Neural cell (in vitro differentiated cells): ENCODE results near the gene PDGFA. TPM values are rescaled to one million over a fixed set of nuclear protein-coding genes. Genes with fewer than 3 reads are reported as not detected.

ENCODE experiments used
- H2AFZ ChIP-seq: fragments of 200-600, 300-800 bp; sonication (generic), shearing (Covaris generic); 2 replicates; pipeline ENCODE4 v1.6.0; 2014; ENCODE audit warnings: low read depth, mild to moderate bottlenecking, antibody characterized with exemption, low read length, moderate library complexity
- H3F3A ChIP-seq: fragments of 200-600 bp; shearing (Covaris generic); 2 replicates; pipeline ENCODE4 v1.6.1; 2016; ENCODE audit warnings: mild to moderate bottlenecking, moderate library complexity, mixed read lengths, antibody characterized with exemption, low read length; ENCODE audit not compliant: insufficient read depth, poor library complexity, severe bottlenecking
- H3K27ac ChIP-seq: fragments of 200-600, 300-800 bp; sonication (generic), shearing (Covaris generic); 2 replicates; pipeline ENCODE4 v1.5.1; 2014; ENCODE audit warnings: mild to moderate bottlenecking, low read length, moderate library complexity
- H3K27me3 ChIP-seq: fragments of 300-800, 200-600 bp; sonication (generic), shearing (Covaris generic); 2 replicates; pipeline ENCODE4 v1.6.0; 2014; ENCODE audit warnings: mild to moderate bottlenecking, low read depth, low read length, moderate library complexity; ENCODE audit not compliant: insufficient read depth
- H3K36me3 ChIP-seq: fragments of 300-800, 200-600 bp; sonication (generic), shearing (Covaris generic); 2 replicates; pipeline ENCODE4 v1.5.1; 2014; ENCODE audit warnings: mild to moderate bottlenecking, antibody characterized with exemption, low read length, moderate library complexity; ENCODE audit not compliant: insufficient read depth
- H3K4me2 ChIP-seq: fragments of 300-800, 200-600 bp; sonication (generic), shearing (Covaris generic); 2 replicates; pipeline ENCODE4 v1.6.0; 2014; ENCODE audit warnings: mild to moderate bottlenecking, low read length
- H3K4me3 ChIP-seq: fragments of 300-800, 200-600 bp; sonication (generic), shearing (Covaris generic); 2 replicates; pipeline ENCODE4 v1.5.1; 2014; ENCODE audit warnings: mild to moderate bottlenecking, low read length, moderate library complexity
- H3K79me2 ChIP-seq: fragments of 200-600 bp; shearing (Covaris generic); replicated peaks from 2 replicates; pipeline ENCODE4 v1.6.0; 2014; ENCODE audit warnings: mild to moderate bottlenecking, low read length, moderate library complexity; ENCODE audit not compliant: insufficient read depth
- H3K9ac ChIP-seq: fragments of 300-800, 200-600 bp; sonication (generic), shearing (Covaris generic); 2 replicates; pipeline ENCODE4 v1.6.1; 2016; ENCODE audit warnings: mild to moderate bottlenecking, low read length, mixed read lengths
- H3K9me2 ChIP-seq: fragments of 200-600 bp; shearing (Covaris generic); 2 replicates; pipeline ENCODE4 v1.6.1; 2016; ENCODE audit warnings: mild to moderate bottlenecking, low read length, mixed read lengths; ENCODE audit not compliant: insufficient read depth
- H3K9me3 ChIP-seq: fragments of 200-600, 300-800 bp; sonication (generic), shearing (Covaris generic); 2 replicates; pipeline ENCODE4 v1.6.1; 2016; ENCODE audit warnings: mild to moderate bottlenecking, mixed run types, low read length, moderate library complexity, mixed read lengths
- H4K20me1 ChIP-seq: fragments of 200-600 bp; shearing (Covaris generic); 2 replicates; pipeline ENCODE4 v1.6.1; 2016; ENCODE audit warnings: mild to moderate bottlenecking, mixed run types; ENCODE audit not compliant: insufficient read depth
- EP300 ChIP-seq: fragments of 450-650 bp; conservative IDR thresholded peaks from 2 replicates; pipeline ENCODE4 v1.6.1; 2014; ENCODE audit warnings: antibody characterized with exemption, mild to moderate bottlenecking, moderate library complexity; ENCODE audit not compliant: poor library complexity, severe bottlenecking
- EZH2 ChIP-seq: fragments of 200-600, 300-800 bp; shearing (Covaris generic), sonication (generic); IDR thresholded peaks from 2 replicates; pipeline ENCODE4 v1.6.1; 2014; ENCODE audit warnings: antibody characterized with exemption, low read length, borderline replicate concordance, mild to moderate bottlenecking; ENCODE audit not compliant: insufficient read depth, poor library complexity, severe bottlenecking
- MXI1 ChIP-seq: fragments of 450-650 bp; conservative IDR thresholded peaks from 2 replicates; pipeline ENCODE4 v1.6.1; 2014; ENCODE audit warnings: antibody characterized with exemption, mild to moderate bottlenecking; ENCODE audit not compliant: poor library complexity, severe bottlenecking
- POLR2AphosphoS5 ChIP-seq: IDR thresholded peaks from 2 replicates; pipeline ENCODE4 v1.6.1; 2012
- RAD21 ChIP-seq: fragments of 450-650 bp; conservative IDR thresholded peaks from 2 replicates; pipeline ENCODE4 v1.6.1; 2014; ENCODE audit warnings: antibody characterized with exemption, mild to moderate bottlenecking, moderate library complexity
- SMC3 ChIP-seq: fragments of 450-650 bp; conservative IDR thresholded peaks from 2 replicates; pipeline ENCODE4 v1.6.1; 2014; ENCODE audit warnings: antibody characterized with exemption, mild to moderate bottlenecking, moderate library complexity; ENCODE audit not compliant: poor library complexity
- TAF1 ChIP-seq: IDR thresholded peaks from 2 replicates; pipeline ENCODE4 v1.6.1; 2012; ENCODE audit warnings: low read depth
- polyA plus RNA-seq: library from polyadenylated mRNA; depleted of rRNA; stranded (reverse); fragments of >200 nt; gene quantifications from 2 replicates; pipeline ENCODE4 v1.2.3, GENCODE V29; 2014
- TF ChIP-seq, protein P1 (sequence below): fragments of 450-650 bp; IDR thresholded peaks from 2 replicates; pipeline ENCODE4 v1.5.1; 2014; ENCODE audit warnings: antibody characterized with exemption, mild to moderate bottlenecking, moderate library complexity; ENCODE audit not compliant: poor library complexity, severe bottlenecking
- TF ChIP-seq, protein P2 (sequence below): IDR thresholded peaks from 2 replicates; pipeline ENCODE4 v1.6.1; 2012; ENCODE audit warnings: borderline replicate concordance

The PDGFA gene
- polyA plus RNA-seq, 1 donor from 2014 or later: 4.1 TPM

DNA sequence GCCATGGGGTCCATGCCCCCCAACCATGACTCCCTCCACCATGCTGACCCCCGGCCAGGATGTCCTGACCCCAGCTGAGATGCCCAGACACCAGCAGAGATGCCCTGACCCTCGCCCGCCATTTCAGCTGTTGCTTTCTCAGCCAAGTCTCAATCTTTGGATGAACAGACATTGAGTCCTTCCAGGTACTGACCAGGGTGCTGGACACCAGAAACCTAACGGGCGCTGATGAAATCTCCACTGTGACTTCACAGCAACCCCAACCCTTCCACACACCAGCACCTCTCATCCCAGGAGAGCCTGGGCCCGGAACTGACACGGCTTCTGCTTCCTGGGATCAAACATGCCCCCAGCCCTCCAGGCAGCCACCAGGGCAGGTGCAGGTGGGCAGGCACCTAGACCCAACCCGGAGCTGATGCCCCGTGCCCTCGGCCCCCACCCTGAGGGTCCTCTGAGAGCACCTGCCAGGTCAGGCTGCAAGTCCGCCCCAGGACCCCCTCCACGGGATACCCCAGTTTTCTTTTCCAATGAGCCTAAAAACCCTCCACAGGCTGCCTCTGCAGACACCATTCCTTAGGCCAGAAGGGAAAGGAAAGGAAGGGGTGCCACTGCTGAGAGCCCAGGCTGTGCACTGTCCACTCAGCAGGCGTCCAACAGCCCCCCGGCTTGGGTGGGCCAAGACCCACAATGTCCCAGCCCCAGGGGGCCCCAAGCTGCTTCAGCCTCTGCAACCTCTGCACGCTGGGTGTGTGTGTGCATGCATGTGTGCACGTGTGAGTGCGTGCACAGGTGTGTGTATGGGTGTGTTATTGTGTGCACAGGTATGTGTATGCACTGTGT lies 43.4 kb upstream of the PDGFA start:
- Histone ChIP-seq H3K9ac (no peak overlapping the region), H4K20me1 (no peaks in the 10 kb centered on the region), H3K27me3 (no peaks in the 10 kb centered on the region), H3K36me3 (no peaks in the 10 kb centered on the region), H2AFZ (no peak overlapping the region), H3K79me2 (no peaks in the 10 kb centered on the region), H3K4me2 (no peak overlapping the region), H3K9me2 (no peaks in the 10 kb centered on the region), H3F3A (no peaks in the 10 kb centered on the region), H3K9me3 (no peaks in the 10 kb centered on the region), H3K27ac (no peak overlapping the region), H3K4me3 (no peak overlapping the region)
- TF ChIP-seq, protein P1, sequence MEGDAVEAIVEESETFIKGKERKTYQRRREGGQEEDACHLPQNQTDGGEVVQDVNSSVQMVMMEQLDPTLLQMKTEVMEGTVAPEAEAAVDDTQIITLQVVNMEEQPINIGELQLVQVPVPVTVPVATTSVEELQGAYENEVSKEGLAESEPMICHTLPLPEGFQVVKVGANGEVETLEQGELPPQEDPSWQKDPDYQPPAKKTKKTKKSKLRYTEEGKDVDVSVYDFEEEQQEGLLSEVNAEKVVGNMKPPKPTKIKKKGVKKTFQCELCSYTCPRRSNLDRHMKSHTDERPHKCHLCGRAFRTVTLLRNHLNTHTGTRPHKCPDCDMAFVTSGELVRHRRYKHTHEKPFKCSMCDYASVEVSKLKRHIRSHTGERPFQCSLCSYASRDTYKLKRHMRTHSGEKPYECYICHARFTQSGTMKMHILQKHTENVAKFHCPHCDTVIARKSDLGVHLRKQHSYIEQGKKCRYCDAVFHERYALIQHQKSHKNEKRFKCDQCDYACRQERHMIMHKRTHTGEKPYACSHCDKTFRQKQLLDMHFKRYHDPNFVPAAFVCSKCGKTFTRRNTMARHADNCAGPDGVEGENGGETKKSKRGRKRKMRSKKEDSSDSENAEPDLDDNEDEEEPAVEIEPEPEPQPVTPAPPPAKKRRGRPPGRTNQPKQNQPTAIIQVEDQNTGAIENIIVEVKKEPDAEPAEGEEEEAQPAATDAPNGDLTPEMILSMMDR: no peak
- TF ChIP-seq, protein P2, sequence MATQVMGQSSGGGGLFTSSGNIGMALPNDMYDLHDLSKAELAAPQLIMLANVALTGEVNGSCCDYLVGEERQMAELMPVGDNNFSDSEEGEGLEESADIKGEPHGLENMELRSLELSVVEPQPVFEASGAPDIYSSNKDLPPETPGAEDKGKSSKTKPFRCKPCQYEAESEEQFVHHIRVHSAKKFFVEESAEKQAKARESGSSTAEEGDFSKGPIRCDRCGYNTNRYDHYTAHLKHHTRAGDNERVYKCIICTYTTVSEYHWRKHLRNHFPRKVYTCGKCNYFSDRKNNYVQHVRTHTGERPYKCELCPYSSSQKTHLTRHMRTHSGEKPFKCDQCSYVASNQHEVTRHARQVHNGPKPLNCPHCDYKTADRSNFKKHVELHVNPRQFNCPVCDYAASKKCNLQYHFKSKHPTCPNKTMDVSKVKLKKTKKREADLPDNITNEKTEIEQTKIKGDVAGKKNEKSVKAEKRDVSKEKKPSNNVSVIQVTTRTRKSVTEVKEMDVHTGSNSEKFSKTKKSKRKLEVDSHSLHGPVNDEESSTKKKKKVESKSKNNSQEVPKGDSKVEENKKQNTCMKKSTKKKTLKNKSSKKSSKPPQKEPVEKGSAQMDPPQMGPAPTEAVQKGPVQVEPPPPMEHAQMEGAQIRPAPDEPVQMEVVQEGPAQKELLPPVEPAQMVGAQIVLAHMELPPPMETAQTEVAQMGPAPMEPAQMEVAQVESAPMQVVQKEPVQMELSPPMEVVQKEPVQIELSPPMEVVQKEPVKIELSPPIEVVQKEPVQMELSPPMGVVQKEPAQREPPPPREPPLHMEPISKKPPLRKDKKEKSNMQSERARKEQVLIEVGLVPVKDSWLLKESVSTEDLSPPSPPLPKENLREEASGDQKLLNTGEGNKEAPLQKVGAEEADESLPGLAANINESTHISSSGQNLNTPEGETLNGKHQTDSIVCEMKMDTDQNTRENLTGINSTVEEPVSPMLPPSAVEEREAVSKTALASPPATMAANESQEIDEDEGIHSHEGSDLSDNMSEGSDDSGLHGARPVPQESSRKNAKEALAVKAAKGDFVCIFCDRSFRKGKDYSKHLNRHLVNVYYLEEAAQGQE: no peak
- TF ChIP-seq RAD21: no peak
- no peak for TF ChIP-seq POLR2AphosphoS5
- no peak for TF ChIP-seq EP300
- TF ChIP-seq TAF1: no peak
- TF ChIP-seq MXI1: no peak
- TF ChIP-seq EZH2: no peak

DNA sequence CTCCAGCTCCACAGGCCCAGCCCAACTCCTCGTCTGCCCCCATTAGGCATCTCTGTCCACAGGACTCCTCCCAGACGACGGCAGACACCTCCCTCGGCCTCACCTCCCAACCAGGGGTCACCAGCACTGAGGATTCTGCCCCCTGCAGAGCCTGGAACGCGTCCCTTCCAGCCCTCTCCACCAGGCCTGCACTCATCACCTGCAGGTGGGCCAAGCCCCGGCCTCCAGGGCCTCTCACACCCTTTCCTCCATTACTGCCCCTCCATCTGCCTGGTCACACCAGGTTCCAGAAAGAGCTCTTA lies 42.7 kb upstream of the PDGFA start:
- H3K4me2 ChIP-seq: no peak overlapping the region
- H2AFZ ChIP-seq: no peak overlapping the region
- H3K27me3 ChIP-seq: no peaks in the 10 kb centered on the region
- H3K27ac ChIP-seq: no peak overlapping the region
- no peaks in the 10 kb centered on the region for H3K9me2 ChIP-seq
- H3K36me3 ChIP-seq: no peaks in the 10 kb centered on the region
- H3K4me3 ChIP-seq: no peak overlapping the region
- H4K20me1 ChIP-seq: no peaks in the 10 kb centered on the region
- TF ChIP-seq TAF1 (no peak), EZH2 (no peak), MXI1 (no peak), POLR2AphosphoS5 (no peak), SMC3 (no peak), EP300 (no peak), RAD21 (no peak)
- TF ChIP-seq, protein P1: no peak
- TF ChIP-seq, protein P2: no peak
- H3K79me2 ChIP-seq: no peaks in the 10 kb centered on the region
- H3F3A ChIP-seq: no peaks in the 10 kb centered on the region
- H3K9ac ChIP-seq: no peak overlapping the region
- peaks cover under 1% of the 10 kb centered on the region for H3K9me3 ChIP-seq
